ENCODE results near the gene NUMBL.

The NUMBL gene

DNA sequence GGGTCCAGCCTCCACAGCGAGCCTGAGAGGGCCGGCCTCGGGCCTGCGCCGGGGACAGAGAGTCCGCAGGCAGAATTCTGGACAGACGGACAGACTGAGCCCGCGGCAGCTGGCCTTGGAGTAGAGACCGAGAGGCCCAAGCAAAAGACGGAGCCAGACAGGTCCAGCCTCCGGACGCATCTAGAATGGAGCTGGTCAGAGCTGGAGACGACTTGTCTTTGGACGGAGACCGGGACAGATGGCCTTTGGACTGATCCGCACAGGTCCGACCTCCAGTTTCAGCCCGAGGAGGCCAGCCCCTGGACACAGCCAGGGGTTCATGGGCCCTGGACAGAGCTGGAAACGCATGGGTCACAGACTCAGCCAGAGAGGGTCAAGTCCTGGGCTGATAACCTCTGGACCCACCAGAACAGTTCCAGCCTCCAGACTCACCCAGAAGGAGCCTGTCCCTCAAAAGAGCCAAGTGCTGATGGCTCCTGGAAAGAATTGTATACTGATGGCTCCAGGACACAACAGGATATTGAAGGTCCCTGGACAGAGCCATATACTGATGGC is 27.0 kb upstream of the NUMBL start:
- Histone ChIP-seq H3K27ac (peak overlapping the region; percentile 73 to 99 (median 95)), H3K4me3 (peak overlapping the region; percentile 51 to 87 (median 66))

DNA sequence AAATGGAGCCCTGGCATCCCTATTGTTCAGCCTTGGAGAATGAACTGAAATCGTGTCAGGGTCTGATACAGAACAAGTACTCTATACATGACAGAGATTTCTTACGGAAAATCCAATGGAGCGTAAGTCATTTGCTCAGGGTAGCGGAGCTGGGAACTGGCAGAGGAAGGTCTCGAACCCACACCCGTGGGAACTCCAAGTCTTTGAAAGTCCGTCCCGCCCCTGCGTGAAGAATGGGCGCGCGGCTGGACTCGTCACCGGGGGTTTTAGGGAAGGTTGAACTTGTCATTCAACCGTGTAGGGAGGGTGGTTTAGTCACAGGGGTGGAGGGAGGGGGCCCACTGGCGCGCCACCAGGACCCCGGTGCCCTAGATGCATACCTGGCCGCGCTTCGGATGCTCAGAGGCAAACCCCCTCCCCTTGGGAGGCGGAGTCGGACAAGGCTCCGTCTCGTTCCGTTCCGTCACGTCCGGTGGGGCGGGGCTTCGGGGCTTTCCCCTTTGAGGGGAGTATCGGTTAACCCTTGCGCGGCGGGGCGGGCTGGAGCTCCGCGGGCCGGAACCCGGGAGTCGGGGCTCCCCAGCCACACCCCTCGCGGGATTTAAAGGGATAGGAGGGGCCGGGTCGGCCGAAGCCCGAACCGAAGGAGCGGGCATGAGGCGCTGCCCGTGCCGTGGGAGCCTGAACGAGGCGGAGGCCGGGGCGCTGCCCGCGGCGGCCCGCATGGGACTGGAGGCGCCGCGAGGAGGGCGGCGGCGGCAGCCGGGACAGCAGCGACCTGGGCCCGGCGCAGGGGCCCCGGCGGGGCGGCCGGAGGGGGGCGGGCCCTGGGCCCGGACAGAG is 26.3 kb upstream of the NUMBL start, which contains the start of the genes COQ8B and ITPKC:
Gene COQ8B (minus strand): TSS at position 405 of the 843 bp plus-strand sequence. CDS start 2,254 bp downstream, outside the sequence.
Gene ITPKC (plus strand): TSS at position 631 of the 843 bp plus-strand sequence. CDS start 24 bp downstream, at position 655.
- Histone ChIP-seq H3K27ac (peak within 1 kb of the TSS; percentile 73 to 99 (median 95)), H3K4me3 (peak within 1 kb of the TSS; percentile 51 to 87 (median 66))

DNA sequence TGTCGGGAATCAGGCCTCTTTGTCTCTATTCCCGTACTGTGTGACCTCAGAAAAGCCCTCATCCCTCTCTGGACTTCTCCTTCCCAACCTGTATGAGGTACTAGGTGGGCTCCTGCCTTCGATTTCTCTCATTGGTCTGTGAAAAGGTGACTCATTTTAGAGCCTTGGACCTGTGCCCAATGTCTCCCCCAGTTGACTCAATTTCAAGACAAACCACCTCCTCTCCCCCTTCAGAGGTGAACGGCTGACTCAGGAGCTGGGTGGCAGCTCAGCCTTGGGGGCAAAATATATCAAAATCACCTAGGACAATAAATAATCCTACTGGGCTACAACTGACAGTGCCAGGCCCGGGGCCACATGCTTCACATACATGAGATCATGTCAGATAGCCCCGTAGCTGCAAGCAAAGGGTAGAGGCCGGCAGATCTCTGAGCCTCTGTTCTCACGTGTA is 25.6 kb upstream of the NUMBL start:
- Histone ChIP-seq H3K4me3 (peak overlapping the region; percentile 51 to 87 (median 66)), H3K27ac (peak overlapping the region; percentile 54 to 99 (median 95))

DNA sequence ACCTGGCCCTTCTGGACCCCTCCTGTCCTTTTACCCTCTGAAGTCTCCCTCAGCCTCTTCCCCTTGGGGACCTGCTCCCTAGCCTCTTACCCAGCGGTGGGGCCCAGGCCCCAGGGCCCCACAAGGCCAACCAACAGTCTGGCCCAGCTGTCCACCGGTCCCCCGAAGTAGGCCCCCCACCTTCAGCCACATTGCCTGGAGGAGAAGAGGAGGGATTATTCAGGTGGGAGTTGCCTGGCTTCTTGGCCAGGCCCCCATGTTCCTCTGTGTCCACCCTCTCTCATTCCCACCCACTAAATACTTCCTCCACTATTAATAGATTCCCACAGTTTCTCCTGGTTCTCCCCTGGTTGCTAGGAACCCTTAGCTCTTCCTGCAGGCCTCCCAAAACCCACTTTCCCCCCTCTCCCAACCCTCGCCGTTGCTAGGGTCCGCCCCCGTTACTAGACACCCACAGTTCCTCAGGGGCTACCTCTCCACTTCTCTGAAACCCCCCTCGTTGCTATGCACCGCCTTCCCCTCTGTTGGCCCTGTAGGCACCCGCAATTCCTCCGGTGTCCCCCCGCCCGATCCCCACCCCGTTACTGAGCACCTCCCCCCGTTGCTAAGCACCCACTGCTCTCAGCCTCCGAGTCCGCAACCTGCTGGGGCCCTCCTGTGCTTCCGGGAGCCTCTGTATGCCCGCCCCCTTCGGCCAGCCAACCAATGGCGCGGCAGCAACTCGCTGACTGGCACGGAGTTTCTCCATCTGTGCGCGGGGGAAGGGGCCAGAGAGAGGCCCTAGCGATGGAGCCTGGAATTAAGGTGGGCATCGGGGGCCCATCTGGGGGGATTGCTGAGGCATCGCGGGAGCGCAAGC is 24.2 kb upstream of the NUMBL start:
- H3K4me3 ChIP-seq, result peak overlapping the region; percentile 27 to 87 (median 51)
- peak overlapping the region; percentile 78 to 99 (median 95) for H3K27ac ChIP-seq

DNA sequence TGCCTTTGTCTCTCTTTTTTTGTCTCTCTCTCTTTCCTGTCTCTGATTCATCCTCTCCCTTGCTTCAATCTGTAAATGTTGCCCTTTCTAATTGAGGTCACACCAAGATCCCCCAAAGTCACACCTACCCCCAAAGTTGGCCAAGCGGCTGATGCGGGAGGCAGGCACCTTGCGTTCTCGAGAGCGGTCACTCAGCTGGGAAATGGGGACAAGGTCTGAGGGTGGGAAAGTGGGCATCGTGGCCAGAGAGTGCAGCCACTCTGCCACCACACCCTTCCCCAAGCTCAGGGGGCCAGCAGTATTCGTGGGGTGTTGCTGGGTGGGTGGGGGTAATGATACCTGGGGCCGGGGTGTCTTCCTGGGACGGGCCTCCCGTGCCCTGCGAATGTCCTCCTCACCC is 23.5 kb upstream of the NUMBL start:
- H3K27ac ChIP-seq, result peak overlapping the region in 19 of 21 experiments; percentile 91 to 99 (median 95)
- H3K4me3 ChIP-seq, result peak overlapping the region in 2 of 7 experiments; percentile 66 to 87

DNA sequence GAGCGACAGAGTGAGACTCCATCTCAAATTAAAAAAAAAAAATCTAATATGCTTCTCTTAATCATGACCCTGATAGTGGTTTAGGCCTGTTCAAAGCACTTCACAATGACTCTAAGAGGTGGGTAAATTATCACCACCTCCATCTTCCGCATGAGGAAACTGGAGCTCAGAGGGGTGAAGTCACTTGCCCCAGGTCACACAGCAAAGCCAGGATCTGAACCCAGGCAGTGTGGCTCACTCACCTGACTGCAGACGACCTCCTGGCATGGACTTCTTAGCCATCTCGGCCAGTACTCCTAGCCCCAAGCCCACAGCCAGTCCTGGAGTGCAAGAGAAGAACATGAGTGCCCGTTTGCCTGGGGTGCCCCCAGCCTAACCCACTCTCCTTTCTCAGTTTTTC is 19.4 kb upstream of the NUMBL start:
- H3K27ac ChIP-seq, result peak overlapping the region in 1 of 21 experiments; percentile 7
- H3K4me3 ChIP-seq, result no peak overlapping the region

DNA sequence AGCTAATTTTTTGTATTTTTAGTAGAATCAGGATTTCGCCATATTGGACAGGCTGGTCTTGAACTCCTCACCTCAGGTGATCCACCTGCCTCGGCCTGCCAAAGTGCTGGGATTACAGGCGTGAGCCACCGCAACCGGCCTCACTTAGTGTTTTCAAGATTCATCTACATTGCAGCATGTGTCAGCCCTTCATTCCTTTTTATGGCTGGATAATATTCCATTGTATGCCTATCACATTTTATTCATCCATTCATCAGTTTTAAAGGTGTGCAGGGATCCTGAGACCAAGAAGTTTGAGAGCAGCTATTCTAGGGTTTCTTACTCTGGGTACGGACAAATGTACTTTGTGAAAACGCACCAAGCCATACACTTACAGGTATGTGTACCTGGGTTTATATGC is 17.2 kb upstream of the NUMBL start:
- H3K4me3 ChIP-seq, result no peak overlapping the region
- H3K27ac ChIP-seq, result no peak overlapping the region

DNA sequence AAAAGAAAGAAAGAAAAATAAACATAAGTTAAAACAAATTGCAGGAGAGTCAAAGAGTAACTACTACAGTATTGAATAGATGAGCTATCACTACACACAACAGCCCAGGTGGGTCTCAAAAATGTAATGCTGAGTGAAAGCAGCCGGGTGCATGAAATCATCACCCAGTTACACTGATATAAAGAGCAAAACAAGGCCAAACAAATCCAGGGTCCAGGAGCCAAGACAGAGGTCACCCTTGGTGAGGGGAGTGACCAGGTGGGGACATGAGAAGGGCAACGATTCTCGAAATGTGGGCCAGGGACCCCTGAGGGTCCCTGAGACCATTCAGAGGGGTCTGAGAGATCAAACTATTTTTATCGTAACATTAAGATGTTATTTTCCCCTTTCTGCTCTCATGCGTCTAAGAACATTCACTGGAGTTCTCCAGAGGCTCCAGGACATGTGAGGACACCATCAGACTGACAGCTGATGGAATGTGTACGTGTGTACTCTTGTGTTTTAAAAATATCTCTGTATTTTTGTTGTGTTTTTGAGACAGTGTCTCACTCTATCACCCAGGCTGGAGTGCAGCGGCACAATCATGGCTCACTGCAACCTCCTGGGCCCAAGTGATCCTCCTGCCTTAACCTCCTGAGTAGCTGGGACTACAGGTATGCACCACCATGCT is 15.6 kb upstream of the NUMBL start:
- no peak overlapping the region for H3K27ac ChIP-seq
- no peak overlapping the region for H3K4me3 ChIP-seq

DNA sequence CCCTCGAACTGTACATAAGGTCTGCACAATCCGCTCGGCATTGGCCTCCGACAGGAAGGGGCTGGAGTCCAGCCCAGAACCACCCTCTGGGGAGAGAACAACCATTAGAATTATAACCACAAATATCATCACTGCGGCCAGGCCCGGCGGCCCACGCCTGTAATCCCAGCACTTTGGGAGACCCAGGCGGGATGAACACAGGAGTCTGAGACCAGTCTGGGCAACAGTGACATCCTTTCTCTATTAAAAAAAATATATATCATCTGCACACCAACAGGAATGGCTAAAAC is 14.9 kb upstream of the NUMBL start:
- H3K27ac ChIP-seq, result peak overlapping the region in 1 of 21 experiments; percentile 8
- no peak overlapping the region for H3K4me3 ChIP-seq

DNA sequence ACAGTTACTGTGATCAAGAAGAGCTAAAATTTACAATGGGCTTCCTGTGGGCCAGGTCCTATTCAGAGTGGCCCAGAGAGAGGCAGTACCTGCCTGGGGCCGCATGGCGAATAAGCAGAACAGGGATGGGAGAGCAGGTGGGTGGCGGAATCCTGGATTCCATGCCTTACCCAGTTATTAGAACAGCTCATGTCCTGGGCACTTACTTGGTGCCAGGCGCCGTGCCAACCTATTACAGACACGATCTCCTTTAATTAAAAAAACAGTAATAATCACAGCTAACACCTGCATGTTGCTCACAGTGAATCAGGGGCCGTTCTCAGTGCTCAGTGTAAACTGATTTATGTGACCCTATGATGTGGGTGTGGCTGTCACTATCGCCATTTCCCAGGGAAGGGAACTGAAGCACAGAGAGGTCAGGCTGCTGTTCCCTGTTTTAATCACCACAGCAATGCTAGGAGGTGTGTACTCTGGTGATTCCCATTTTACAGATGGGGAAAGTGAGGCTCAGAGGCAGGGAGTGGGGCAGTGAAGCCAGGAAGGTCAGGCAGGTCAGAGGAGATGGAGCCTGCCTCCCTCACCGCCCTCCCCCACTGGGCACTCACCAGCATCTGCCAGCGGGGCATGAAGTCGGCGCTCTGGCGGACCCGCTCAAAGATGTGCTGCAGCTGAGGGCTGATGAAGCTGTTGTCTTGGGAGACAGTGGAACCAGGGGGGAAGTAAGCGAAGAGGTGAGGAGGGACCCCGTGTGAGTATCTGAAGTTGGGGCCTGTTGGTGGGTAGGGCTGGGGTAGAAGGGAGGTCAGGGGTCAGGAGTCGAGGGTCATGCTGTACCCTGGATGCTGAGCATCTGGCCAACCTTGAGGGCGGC is 14.3 kb upstream of the NUMBL start:
- H3K4me3 ChIP-seq, result no peak overlapping the region
- peak overlapping the region in 1 of 21 experiments; percentile 8 for H3K27ac ChIP-seq

DNA sequence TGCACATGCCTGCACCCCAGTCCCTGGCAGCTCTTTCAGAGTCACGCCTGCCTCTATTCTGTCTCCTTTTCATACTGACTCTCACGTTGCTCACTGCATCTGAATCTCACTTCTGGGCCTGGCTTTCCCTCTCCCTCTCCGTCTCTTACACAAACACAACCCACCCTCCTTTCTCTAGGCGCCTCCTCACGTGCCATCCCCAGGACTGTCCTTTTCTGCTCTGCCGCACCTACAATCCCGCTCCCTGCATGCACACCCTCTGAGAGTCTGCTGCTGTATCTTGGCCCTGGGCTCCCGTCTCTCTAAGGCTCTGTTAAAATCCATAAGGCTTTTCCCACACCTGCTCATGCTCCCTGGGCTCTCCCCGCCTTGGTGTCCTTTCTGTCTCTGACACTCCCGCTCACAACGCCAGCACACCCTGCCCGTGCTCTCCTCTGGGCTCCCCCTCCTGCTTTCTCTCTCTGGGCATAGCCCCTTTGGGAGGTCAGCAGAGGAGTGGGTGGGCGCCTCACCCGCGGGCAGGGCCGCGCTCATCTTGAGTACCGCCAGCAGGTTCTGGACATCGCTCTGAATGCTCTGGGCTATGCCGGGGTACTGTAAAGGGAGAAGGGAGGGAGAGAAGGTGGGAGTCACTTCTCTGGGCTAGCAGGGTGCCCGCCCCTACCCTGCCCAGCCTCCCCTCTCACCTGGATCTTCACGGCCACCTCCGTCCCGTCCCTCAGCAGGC is 12.7 kb upstream of the NUMBL start:
- no peak overlapping the region for H3K27ac ChIP-seq
- H3K4me3 ChIP-seq, result no peak overlapping the region

DNA sequence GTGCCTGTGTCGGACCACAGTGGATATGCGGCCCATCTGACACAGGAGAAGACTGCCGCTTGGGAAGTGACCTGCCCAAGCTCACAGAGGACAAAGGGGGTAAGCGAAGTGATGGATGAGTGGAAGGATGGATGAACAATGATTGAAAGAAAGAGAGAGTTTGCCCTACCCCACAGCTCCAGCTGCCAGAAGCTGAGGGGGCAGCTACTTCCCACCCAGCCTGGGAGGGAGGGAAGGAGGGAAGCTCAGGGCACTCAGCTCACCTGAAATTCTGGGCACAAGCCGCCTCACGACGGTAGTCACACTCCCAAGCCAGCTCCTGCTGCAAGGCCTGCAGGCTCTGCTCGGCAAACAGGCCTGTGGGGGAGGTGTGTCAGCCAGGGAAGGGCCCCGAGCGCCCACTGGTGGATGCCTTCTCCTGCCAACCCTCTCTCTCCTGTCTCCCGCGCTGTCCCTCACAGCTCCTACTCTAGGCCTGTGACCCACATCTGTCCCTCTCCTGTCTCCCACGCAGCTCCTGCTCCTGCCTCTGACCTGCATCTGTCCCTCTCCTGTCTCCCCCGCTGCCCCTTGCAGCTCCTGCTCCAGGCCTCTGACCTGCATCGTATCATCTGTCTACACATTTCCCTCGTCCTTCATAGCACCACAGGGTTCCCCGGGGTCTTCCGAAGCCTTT is 12.0 kb upstream of the NUMBL start:
- Histone ChIP-seq H3K4me3 (no peak overlapping the region), H3K27ac (no peak overlapping the region)

DNA sequence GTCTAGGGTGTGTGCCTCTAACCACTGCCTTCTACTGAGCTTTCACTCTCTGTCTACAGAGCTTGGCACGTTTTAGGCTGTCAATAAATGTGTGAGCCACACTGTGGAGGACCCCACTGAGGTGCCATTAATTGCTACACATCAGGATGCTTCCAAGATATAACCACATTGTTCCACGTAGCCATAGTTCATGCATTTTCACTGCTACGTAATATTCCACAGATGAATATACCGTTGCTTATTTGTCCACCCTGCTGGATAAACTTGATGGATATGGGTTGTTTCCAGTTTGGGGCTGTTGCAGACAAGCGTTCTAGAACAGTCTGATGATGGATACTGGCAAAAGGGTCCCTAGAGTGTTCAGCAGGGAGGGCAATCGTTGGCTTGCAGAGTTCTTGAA is 11.3 kb upstream of the NUMBL start:
- no peak overlapping the region for H3K27ac ChIP-seq

DNA sequence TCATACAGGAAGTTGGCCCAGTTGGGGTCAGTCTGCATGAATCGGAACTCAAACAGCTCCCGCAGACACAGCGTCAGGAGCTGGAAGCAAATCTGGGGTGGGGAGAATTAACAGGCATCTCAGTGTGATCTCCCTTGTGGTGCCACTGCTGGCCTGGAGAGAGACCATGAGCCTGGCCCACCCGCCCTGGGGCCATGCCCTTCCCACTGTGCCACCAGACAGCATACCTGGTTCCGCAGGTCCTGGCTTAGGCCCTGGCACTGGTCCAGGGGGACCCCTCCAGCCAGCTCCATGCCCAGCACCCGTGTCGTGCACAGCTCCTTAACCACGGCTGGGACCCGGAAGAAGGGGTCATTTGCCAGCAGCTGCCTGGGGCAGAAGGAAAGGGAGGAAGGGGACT is 9.6 kb upstream of the NUMBL start:
- no peak overlapping the region for H3K4me3 ChIP-seq
- no peak overlapping the region for H3K27ac ChIP-seq

More for the DNA sequence above, 11.3 kb upstream of the NUMBL start:
- no peak overlapping the region for H3K4me3 ChIP-seq

DNA sequence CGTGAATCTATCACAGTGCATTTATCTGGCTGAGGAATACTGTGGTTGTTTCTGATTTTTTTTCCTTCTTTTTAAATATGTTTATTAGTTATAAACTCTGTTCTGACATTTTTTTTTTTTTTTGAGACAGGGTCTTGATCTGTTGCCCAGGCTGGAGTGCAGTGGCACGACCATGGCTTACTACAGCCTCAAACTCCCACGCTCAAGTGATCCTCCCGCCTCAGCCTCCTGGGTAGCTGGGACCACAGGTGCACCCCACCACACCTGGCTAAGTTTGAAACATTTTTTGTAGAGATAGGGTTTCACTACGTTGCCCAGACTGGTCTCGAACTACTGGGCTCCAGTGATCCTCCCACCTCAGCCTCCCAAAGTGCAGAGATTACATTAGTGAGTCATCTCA is 6.6 kb upstream of the NUMBL start:
- H3K4me3 ChIP-seq, result no peak overlapping the region
- H3K27ac ChIP-seq, result no peak overlapping the region

DNA sequence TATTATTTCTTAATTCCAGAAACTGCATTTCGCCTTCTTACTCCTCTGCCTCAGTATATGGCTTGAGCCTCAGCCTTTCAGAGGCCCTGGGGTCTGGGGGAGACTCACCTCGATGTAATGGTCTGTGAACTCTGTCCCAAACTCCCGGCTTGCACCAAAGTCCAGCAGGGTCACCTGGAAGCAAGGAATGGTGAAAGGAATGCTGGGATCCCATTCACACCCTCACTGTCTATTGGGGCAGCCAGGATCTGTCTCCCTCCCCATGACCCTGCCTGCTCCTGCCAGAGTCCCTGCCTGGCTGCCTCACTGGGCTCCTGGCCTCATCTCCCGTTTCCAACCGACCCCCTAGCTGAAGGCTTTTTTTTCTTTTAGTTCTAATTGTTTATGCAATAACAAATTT is 5.4 kb upstream of the NUMBL start:
- no peak overlapping the region for H3K27ac ChIP-seq
- no peak overlapping the region for H3K4me3 ChIP-seq

DNA sequence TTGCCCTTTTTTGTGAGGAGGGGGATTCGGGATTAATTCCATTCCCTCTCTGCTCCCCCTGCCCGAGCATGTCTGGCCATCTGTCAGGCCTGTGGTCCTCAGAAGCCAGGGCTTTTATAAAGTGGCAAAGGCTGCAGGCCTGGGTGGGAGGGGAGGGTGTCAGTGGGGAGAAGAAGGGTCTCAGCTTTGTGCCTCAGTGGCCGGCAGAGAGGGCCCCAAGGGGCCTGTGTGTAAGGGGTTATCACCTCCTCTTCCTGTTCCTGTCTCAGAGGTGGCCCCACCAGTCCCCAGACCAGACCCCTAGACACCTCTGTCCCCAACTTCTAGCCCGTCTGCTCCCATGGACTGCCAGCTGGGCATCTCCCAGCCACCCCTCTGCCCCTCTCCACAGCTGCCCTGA is 3.4 kb upstream of the NUMBL start:
- Histone ChIP-seq H3K27ac (no peak overlapping the region), H3K4me3 (no peak overlapping the region)
